PC-3 (cell line): ENCODE results near the gene HOXA9. TPM values are rescaled to one million over a fixed set of nuclear protein-coding genes. Genes with fewer than 3 reads are reported as not detected.

Source experiments
- ATAC-seq: fragments of 200-7000 bp; cut with Tn5 transposase; 2 replicates; pipeline ENCODE4 v1.9.1; 2020; ENCODE audit warnings: mild to moderate bottlenecking, moderate library complexity
- BruUV-seq: library from RNA; stranded (reverse); fragments of 400-500 nt; replicated peaks from 2 replicates; lab custom pipeline; 2021; lab: Mats Ljungman, UMichigan
- CTCF ChIA-PET: fragments of 300-600 bp; sonication (Branson Sonifier 250); formaldehyde crosslinking; loops from one replicate; lab custom pipeline; 2022; ENCODE audit warnings: antibody characterized with exemption; lab: Charles Lee
- POLR2A ChIA-PET: fragments of 300-600 bp; sonication (Branson Sonifier 250); formaldehyde crosslinking; loops from one replicate; lab custom pipeline; 2022; ENCODE audit warnings: antibody characterized with exemption; ENCODE audit not compliant: unreplicated experiment; lab: Charles Lee
- DNase-seq: peaks from one replicate; pipeline ENCODE4 v3.0.0-alpha.2; 2015
- H2AFZ ChIP-seq: fragments of 300-600 bp; sonication (generic); 2 replicates; pipeline ENCODE4 v1.6.0; 2016; ENCODE audit warnings: antibody characterized with exemption, low read length
- H3F3A ChIP-seq: fragments of 300-600 bp; sonication (generic); one replicate; pipeline ENCODE4 v1.6.0; 2017; ENCODE audit warnings: antibody characterized with exemption, low read length, control low read depth, mild to moderate bottlenecking; ENCODE audit not compliant: unreplicated experiment
- H3K27ac ChIP-seq: fragments of 300-600 bp; sonication (generic); 2 replicates; pipeline ENCODE4 v1.5.1; 2016; ENCODE audit warnings: mild to moderate bottlenecking, low read length
- H3K27me3 ChIP-seq: fragments of 300-600 bp; sonication (generic); 2 replicates; pipeline ENCODE4 v1.6.1; 2016; ENCODE audit warnings: low read length, mixed read lengths
- H3K36me3 ChIP-seq: fragments of 300-600 bp; sonication (generic); 2 replicates; pipeline ENCODE4 v1.6.1; 2016; ENCODE audit warnings: low read depth, mixed run types, low read length, mixed read lengths
- H3K4me1 ChIP-seq: fragments of 300-600 bp; sonication (generic); 2 replicates; pipeline ENCODE4 v1.5.1; 2016; ENCODE audit warnings: low read length; ENCODE audit not compliant: insufficient read depth
- H3K4me2 ChIP-seq: fragments of 300-600 bp; sonication (generic); 2 replicates; pipeline ENCODE4 v1.6.0; 2016; ENCODE audit warnings: low read length
- H3K4me3 ChIP-seq: fragments of 300-600 bp; sonication (generic); 2 replicates; pipeline ENCODE4 v1.5.1; 2016; ENCODE audit warnings: mild to moderate bottlenecking, low read length, mixed read lengths
- H3K79me2 ChIP-seq: fragments of 300-600 bp; sonication (generic); 2 replicates; pipeline ENCODE4 v1.6.1; 2017; ENCODE audit warnings: low read length, mixed read lengths
- H3K9ac ChIP-seq: fragments of 300-600 bp; sonication (generic); 2 replicates; pipeline ENCODE4 v1.6.0; 2016; ENCODE audit warnings: mild to moderate bottlenecking, low read length
- H3K9me2 ChIP-seq: fragments of 300-600 bp; sonication (generic); replicated peaks from 2 replicates; pipeline ENCODE4 v1.6.1; 2016; ENCODE audit warnings: mixed run types, low read length, mixed read lengths
- H3K9me3 ChIP-seq: fragments of 300-600 bp; sonication (generic); 2 replicates; pipeline ENCODE4 v1.6.1; 2016; ENCODE audit warnings: low read length, mixed read lengths
- H4K20me1 ChIP-seq: fragments of 300-600 bp; sonication (generic); 2 replicates; pipeline ENCODE4 v1.6.1; 2016; ENCODE audit warnings: low read length, mixed read lengths
- CTCF ChIP-seq: fragments of 300-600 bp; sonication (generic); conservative IDR thresholded peaks from 2 replicates; pipeline ENCODE4 v1.5.1; 2017; ENCODE audit warnings: antibody characterized with exemption, low read depth, mild to moderate bottlenecking, low read length
- EZH2 ChIP-seq: fragments of 300-600 bp; sonication (generic); IDR thresholded peaks from one replicate; pipeline ENCODE4 v1.6.1; 2017; ENCODE audit warnings: antibody characterized with exemption, mild to moderate bottlenecking, low read length; ENCODE audit not compliant: unreplicated experiment
- EZH2phosphoT487 ChIP-seq: fragments of 300-600 bp; sonication (generic); IDR thresholded peaks from 2 replicates; pipeline ENCODE4 v1.6.1; 2018; ENCODE audit warnings: mild to moderate bottlenecking, antibody characterized with exemption, low read length, borderline replicate concordance
- intact Hi-C: fragments of 100-400 bp; cut with micrococcal nuclease; formaldehyde crosslinking; loops from 2 replicates; pipeline ENCODE4 v1.9.0; 2023
- total RNA-seq: library from RNA; depleted of rRNA; stranded (reverse); fragments of >200 nt; gene quantifications from 2 replicates; pipeline ENCODE4 v1.2.3, GENCODE V29; 2014

Gene HOXA9
- total RNA-seq, 1 experiment from 2014 or later, result 69.0 TPM

DNA sequence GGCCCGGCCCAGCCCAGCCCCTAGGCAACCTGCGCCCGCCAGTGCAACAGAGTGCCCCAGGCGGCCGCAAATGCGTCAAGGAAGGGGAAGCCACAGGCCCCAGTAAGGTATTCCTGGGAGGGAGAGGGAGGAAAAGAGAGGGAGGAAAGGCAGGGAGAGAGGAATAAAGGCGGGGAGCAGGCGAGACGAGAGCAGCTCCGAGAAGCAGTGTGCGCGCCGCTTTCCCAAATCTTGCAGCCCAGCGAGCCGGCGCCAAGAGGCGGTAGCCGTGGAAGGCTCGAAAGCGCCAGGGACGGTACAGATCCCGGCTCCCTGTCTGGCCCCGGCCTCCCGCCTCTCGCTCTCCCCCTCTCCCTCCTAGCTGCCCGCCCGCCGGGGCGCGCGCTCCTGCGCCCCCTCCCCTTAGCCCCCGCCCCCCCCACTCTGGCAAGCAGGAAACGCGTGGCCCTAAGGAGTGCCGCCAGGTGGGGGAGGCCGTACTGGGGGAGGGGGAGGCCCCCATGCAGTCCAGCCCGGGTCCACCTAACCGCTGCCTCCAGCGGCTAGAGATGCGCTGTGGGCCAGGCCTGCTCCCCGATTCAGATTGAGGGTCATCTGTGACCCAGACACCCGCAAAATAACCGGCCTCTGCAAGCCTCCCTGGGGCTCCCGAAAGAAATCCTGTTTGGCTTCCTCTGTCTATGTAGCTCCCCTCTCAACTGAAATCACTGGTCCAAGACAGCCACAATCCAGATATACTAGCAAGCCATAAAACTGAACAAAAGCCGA lies 4.5 kb upstream of the HOXA9 start:
- CTCF ChIA-PET, result interaction anchor here (0.9 kb wide), 1 partner anchor 25 kb away, joined by 3 read pairs; no protein-coding TSS in a partner anchor
- POLR2A ChIA-PET, result interaction anchor here (0.7 kb wide), 1 partner anchor 17 kb away, joined by 5 read pairs; no protein-coding TSS in a partner anchor
- Histone ChIP-seq H3K27ac (peak overlapping the region; percentile 97), H3F3A (no peaks in the 10 kb centered on the region), H3K27me3 (no peaks in the 10 kb centered on the region), H3K36me3 (0 out of 2 replicates have a peak, but pooled peaks cover 4% of the 10 kb centered on the region), H2AFZ (no peak overlapping the region), H3K79me2 (peaks cover 100% of the 10 kb centered on the region), H3K4me1 (peaks cover 17% of the 10 kb centered on the region), H3K9me2 (no peaks in the 10 kb centered on the region), H3K4me2 (peak overlapping the region; percentile 93), H3K9ac (peak overlapping the region; percentile 90), H3K9me3 (no peaks in the 10 kb centered on the region), H4K20me1 (no peaks in the 10 kb centered on the region), H3K4me3 (peak overlapping the region; percentile 84)
- no TSS peak for BruUV-seq
- intact Hi-C loops, result loop anchor here (1.0 to 5.0 kb wide), 4 partner anchors 10 to 1013 kb away; partner anchors contain the start of genes CBX3, HNRNPA2B1 and HOXA13
- DNase-seq (peak; percentile 62), ATAC-seq (peak; percentile 0)
- TF ChIP-seq CTCF (no peak), EZH2phosphoT487 (no peak), EZH2 (no peak)

DNA sequence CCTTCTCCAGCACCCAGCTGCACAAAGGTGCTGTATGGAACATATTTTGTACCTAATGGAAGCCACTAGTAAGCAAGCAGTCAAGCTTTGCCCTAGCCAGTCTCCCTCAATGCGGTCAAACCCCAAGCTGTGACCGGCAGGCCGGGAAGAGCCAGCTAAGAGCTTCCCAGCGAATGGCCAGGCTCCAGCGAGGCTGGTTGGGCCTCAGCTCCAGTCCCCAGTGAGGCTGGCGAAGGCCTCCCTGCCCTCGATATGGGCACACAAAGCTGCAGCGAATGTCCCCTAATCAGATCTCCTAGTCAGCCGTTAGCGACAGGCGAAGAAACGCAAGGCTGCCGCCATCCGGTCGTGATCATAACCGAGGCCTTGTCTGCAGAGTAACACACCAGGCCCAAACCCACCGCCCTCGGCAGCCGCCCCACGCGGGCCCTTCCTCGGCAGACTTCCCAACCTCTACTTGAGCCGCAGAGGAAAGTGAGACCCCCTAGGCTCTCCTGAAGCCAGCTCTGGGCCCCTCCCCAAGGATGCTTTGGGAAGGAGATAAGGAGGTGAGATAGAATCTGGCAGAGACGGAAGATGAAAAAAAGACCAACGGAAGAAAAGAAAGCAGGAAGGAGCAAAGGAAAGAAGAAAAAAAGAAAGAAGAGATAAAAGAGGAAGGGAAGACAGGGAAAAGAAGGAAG lies 3.1 kb upstream of the HOXA9 start:
- intact Hi-C loops, result loop anchor here (5.0 kb wide), 3 partner anchors 34 to 1011 kb away; partner anchors contain the start of genes CBX3, HNRNPA2B1 and HOXA13
- H3K27me3 ChIP-seq, result no peaks in the 10 kb centered on the region
- POLR2A ChIA-PET, result interaction anchor here (0.5 to 1.3 kb wide), 13 partner anchors 12 to 839 kb away, joined by 3 to 9 read pairs (median 4); partner anchors contain the start of genes HOXA11, HOXA13 and TAX1BP1

More for the DNA sequence above, 3.1 kb upstream of the HOXA9 start:
- Histone ChIP-seq H3K4me2 (peak overlapping the region; percentile 93), H2AFZ (no peak overlapping the region), H3K4me3 (peak overlapping the region; percentile 84), H3K36me3 (peaks cover 17% of the 10 kb centered on the region), H3K27ac (peak overlapping the region; percentile 97), H3K9me2 (no peaks in the 10 kb centered on the region), H3F3A (no peaks in the 10 kb centered on the region), H3K79me2 (peaks cover 100% of the 10 kb centered on the region), H4K20me1 (peaks cover 9% of the 10 kb centered on the region), H3K9ac (peak overlapping the region; percentile 90), H3K9me3 (no peaks in the 10 kb centered on the region), H3K4me1 (peaks cover 11% of the 10 kb centered on the region)
- no peak for ATAC-seq
- BruUV-seq, result TSS peak; percentile 10
- TF ChIP-seq EZH2 (no peak), CTCF (peak; percentile 36; the same call in 1 of the 2 replicates)
- CTCF ChIA-PET, result interaction anchor here (0.5 to 1.4 kb wide), 3 partner anchors 11 to 602 kb away, joined by 3 to 6 read pairs (median 4); no protein-coding TSS in a partner anchor
- peak; percentile 59 for DNase-seq
